Neural cell (in vitro differentiated cells): ENCODE measurements around the gene IKZF4. TPM values are rescaled to one million over a fixed set of nuclear protein-coding genes. Genes with fewer than 3 reads are reported as not detected.

Source experiments
- H2AFZ ChIP-seq: fragments of 200-600, 300-800 bp; sonication (generic), shearing (Covaris generic); 2 replicates; pipeline ENCODE4 v1.6.0; 2014; ENCODE audit warnings: low read depth, mild to moderate bottlenecking, antibody characterized with exemption, low read length, moderate library complexity
- H3F3A ChIP-seq: fragments of 200-600 bp; shearing (Covaris generic); 2 replicates; pipeline ENCODE4 v1.6.1; 2016; ENCODE audit warnings: mild to moderate bottlenecking, moderate library complexity, mixed read lengths, antibody characterized with exemption, low read length; ENCODE audit not compliant: insufficient read depth, poor library complexity, severe bottlenecking
- H3K27ac ChIP-seq: fragments of 200-600, 300-800 bp; sonication (generic), shearing (Covaris generic); 2 replicates; pipeline ENCODE4 v1.5.1; 2014; ENCODE audit warnings: mild to moderate bottlenecking, low read length, moderate library complexity
- H3K27me3 ChIP-seq: fragments of 300-800, 200-600 bp; sonication (generic), shearing (Covaris generic); 2 replicates; pipeline ENCODE4 v1.6.0; 2014; ENCODE audit warnings: mild to moderate bottlenecking, low read depth, low read length, moderate library complexity; ENCODE audit not compliant: insufficient read depth
- H3K36me3 ChIP-seq: fragments of 300-800, 200-600 bp; sonication (generic), shearing (Covaris generic); 2 replicates; pipeline ENCODE4 v1.5.1; 2014; ENCODE audit warnings: mild to moderate bottlenecking, antibody characterized with exemption, low read length, moderate library complexity; ENCODE audit not compliant: insufficient read depth
- H3K4me2 ChIP-seq: fragments of 300-800, 200-600 bp; sonication (generic), shearing (Covaris generic); 2 replicates; pipeline ENCODE4 v1.6.0; 2014; ENCODE audit warnings: mild to moderate bottlenecking, low read length
- H3K4me3 ChIP-seq: fragments of 300-800, 200-600 bp; sonication (generic), shearing (Covaris generic); 2 replicates; pipeline ENCODE4 v1.5.1; 2014; ENCODE audit warnings: mild to moderate bottlenecking, low read length, moderate library complexity
- H3K79me2 ChIP-seq: fragments of 200-600 bp; shearing (Covaris generic); replicated peaks from 2 replicates; pipeline ENCODE4 v1.6.0; 2014; ENCODE audit warnings: mild to moderate bottlenecking, low read length, moderate library complexity; ENCODE audit not compliant: insufficient read depth
- H3K9ac ChIP-seq: fragments of 300-800, 200-600 bp; sonication (generic), shearing (Covaris generic); 2 replicates; pipeline ENCODE4 v1.6.1; 2016; ENCODE audit warnings: mild to moderate bottlenecking, low read length, mixed read lengths
- H3K9me2 ChIP-seq: fragments of 200-600 bp; shearing (Covaris generic); 2 replicates; pipeline ENCODE4 v1.6.1; 2016; ENCODE audit warnings: mild to moderate bottlenecking, low read length, mixed read lengths; ENCODE audit not compliant: insufficient read depth
- H3K9me3 ChIP-seq: fragments of 200-600, 300-800 bp; sonication (generic), shearing (Covaris generic); 2 replicates; pipeline ENCODE4 v1.6.1; 2016; ENCODE audit warnings: mild to moderate bottlenecking, mixed run types, low read length, moderate library complexity, mixed read lengths
- H4K20me1 ChIP-seq: fragments of 200-600 bp; shearing (Covaris generic); 2 replicates; pipeline ENCODE4 v1.6.1; 2016; ENCODE audit warnings: mild to moderate bottlenecking, mixed run types; ENCODE audit not compliant: insufficient read depth
- CTCF ChIP-seq: fragments of 450-650 bp; IDR thresholded peaks from 2 replicates; pipeline ENCODE4 v1.5.1; 2014; ENCODE audit warnings: antibody characterized with exemption, mild to moderate bottlenecking, moderate library complexity; ENCODE audit not compliant: poor library complexity, severe bottlenecking
- EP300 ChIP-seq: fragments of 450-650 bp; conservative IDR thresholded peaks from 2 replicates; pipeline ENCODE4 v1.6.1; 2014; ENCODE audit warnings: antibody characterized with exemption, mild to moderate bottlenecking, moderate library complexity; ENCODE audit not compliant: poor library complexity, severe bottlenecking
- EZH2 ChIP-seq: fragments of 200-600, 300-800 bp; shearing (Covaris generic), sonication (generic); IDR thresholded peaks from 2 replicates; pipeline ENCODE4 v1.6.1; 2014; ENCODE audit warnings: antibody characterized with exemption, low read length, borderline replicate concordance, mild to moderate bottlenecking; ENCODE audit not compliant: insufficient read depth, poor library complexity, severe bottlenecking
- MXI1 ChIP-seq: fragments of 450-650 bp; conservative IDR thresholded peaks from 2 replicates; pipeline ENCODE4 v1.6.1; 2014; ENCODE audit warnings: antibody characterized with exemption, mild to moderate bottlenecking; ENCODE audit not compliant: poor library complexity, severe bottlenecking
- POLR2AphosphoS5 ChIP-seq: IDR thresholded peaks from 2 replicates; pipeline ENCODE4 v1.6.1; 2012
- RAD21 ChIP-seq: fragments of 450-650 bp; conservative IDR thresholded peaks from 2 replicates; pipeline ENCODE4 v1.6.1; 2014; ENCODE audit warnings: antibody characterized with exemption, mild to moderate bottlenecking, moderate library complexity
- SMC3 ChIP-seq: fragments of 450-650 bp; conservative IDR thresholded peaks from 2 replicates; pipeline ENCODE4 v1.6.1; 2014; ENCODE audit warnings: antibody characterized with exemption, mild to moderate bottlenecking, moderate library complexity; ENCODE audit not compliant: poor library complexity
- TAF1 ChIP-seq: IDR thresholded peaks from 2 replicates; pipeline ENCODE4 v1.6.1; 2012; ENCODE audit warnings: low read depth
- polyA plus RNA-seq: library from polyadenylated mRNA; depleted of rRNA; stranded (reverse); fragments of >200 nt; gene quantifications from 2 replicates; pipeline ENCODE4 v1.2.3, GENCODE V29; 2014
- TF ChIP-seq, protein P1 (sequence below): IDR thresholded peaks from 2 replicates; pipeline ENCODE4 v1.6.1; 2012; ENCODE audit warnings: borderline replicate concordance

IKZF4 gene
- polyA plus RNA-seq, 1 donor from 2014 or later: 4.8 TPM

DNA sequence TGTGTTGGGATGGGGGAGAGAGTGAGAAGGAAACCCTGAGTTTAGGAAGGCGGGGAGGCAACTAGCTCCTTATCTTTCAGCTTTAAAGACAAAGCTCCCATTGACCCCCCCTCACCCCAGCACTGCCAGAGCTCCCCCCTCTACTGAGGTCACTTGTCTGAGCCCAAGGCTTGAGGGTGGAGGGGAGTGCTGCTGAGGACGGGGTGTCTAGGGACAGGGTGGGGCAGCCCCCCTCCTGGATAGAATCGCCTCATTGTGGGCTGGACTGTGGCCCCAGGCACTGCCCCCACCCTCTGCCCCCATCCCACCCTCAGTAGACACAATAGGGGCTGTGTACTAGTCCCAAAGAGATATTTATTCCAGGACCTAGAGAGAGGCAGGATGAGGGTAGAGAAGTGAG lies 62.1 kb downstream of the IKZF4 start:
- Histone ChIP-seq H3K27ac (no peak overlapping the region), H3K9me3 (no peaks in the 10 kb centered on the region), H3K9me2 (no peaks in the 10 kb centered on the region), H3K36me3 (no peaks in the 10 kb centered on the region), H3K9ac (no peak overlapping the region), H2AFZ (no peak overlapping the region), H3K4me3 (no peak overlapping the region), H3K79me2 (no peaks in the 10 kb centered on the region), H3K4me2 (no peak overlapping the region), H4K20me1 (no peaks in the 10 kb centered on the region), H3F3A (no peaks in the 10 kb centered on the region), H3K27me3 (peaks cover 43% of the 10 kb centered on the region)
- TF ChIP-seq, protein P1, sequence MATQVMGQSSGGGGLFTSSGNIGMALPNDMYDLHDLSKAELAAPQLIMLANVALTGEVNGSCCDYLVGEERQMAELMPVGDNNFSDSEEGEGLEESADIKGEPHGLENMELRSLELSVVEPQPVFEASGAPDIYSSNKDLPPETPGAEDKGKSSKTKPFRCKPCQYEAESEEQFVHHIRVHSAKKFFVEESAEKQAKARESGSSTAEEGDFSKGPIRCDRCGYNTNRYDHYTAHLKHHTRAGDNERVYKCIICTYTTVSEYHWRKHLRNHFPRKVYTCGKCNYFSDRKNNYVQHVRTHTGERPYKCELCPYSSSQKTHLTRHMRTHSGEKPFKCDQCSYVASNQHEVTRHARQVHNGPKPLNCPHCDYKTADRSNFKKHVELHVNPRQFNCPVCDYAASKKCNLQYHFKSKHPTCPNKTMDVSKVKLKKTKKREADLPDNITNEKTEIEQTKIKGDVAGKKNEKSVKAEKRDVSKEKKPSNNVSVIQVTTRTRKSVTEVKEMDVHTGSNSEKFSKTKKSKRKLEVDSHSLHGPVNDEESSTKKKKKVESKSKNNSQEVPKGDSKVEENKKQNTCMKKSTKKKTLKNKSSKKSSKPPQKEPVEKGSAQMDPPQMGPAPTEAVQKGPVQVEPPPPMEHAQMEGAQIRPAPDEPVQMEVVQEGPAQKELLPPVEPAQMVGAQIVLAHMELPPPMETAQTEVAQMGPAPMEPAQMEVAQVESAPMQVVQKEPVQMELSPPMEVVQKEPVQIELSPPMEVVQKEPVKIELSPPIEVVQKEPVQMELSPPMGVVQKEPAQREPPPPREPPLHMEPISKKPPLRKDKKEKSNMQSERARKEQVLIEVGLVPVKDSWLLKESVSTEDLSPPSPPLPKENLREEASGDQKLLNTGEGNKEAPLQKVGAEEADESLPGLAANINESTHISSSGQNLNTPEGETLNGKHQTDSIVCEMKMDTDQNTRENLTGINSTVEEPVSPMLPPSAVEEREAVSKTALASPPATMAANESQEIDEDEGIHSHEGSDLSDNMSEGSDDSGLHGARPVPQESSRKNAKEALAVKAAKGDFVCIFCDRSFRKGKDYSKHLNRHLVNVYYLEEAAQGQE: no peak
- no peak for TF ChIP-seq RAD21
- TF ChIP-seq MXI1: no peak
- no peak for TF ChIP-seq SMC3
- TF ChIP-seq TAF1: no peak
- TF ChIP-seq CTCF: no peak
- no peak for TF ChIP-seq EZH2
- no peak for TF ChIP-seq EP300
- no peak for TF ChIP-seq POLR2AphosphoS5

- Histone ChIP-seq H3K27ac (no peak overlapping the region), H3K9me2 (no peaks in the 10 kb centered on the region), H3K9me3 (no peaks in the 10 kb centered on the region), H3K79me2 (no peaks in the 10 kb centered on the region), H4K20me1 (no peaks in the 10 kb centered on the region), H2AFZ (no peak overlapping the region), H3K27me3 (peaks cover 25% of the 10 kb centered on the region), H3F3A (no peaks in the 10 kb centered on the region), H3K4me3 (no peak overlapping the region), H3K9ac (no peak overlapping the region), H3K36me3 (no peaks in the 10 kb centered on the region), H3K4me2 (no peak overlapping the region)
- TF ChIP-seq MXI1 (no peak), RAD21 (no peak), POLR2AphosphoS5 (no peak), EZH2 (no peak)
- TF ChIP-seq, protein P1: no peak
Observed at GRCh38 chr12:56084958-56085543, 64.2 kb downstream of the IKZF4 start.
